NB4 (cell line): ENCODE measurements around the gene PLEKHJ1.

Experiments used
- POLR2A ChIP-seq: IDR thresholded peaks from 2 replicates; pipeline ENCODE4 v1.6.1; 2011; ENCODE audit warnings: mild to moderate bottlenecking; ENCODE audit not compliant: insufficient read length; ENCODE audit errors: extremely low read depth
- TF ChIP-seq, protein P1 (sequence below): IDR thresholded peaks from one replicate; pipeline ENCODE4 v1.5.1; 2012; ENCODE audit warnings: low read depth, low read length

DNA sequence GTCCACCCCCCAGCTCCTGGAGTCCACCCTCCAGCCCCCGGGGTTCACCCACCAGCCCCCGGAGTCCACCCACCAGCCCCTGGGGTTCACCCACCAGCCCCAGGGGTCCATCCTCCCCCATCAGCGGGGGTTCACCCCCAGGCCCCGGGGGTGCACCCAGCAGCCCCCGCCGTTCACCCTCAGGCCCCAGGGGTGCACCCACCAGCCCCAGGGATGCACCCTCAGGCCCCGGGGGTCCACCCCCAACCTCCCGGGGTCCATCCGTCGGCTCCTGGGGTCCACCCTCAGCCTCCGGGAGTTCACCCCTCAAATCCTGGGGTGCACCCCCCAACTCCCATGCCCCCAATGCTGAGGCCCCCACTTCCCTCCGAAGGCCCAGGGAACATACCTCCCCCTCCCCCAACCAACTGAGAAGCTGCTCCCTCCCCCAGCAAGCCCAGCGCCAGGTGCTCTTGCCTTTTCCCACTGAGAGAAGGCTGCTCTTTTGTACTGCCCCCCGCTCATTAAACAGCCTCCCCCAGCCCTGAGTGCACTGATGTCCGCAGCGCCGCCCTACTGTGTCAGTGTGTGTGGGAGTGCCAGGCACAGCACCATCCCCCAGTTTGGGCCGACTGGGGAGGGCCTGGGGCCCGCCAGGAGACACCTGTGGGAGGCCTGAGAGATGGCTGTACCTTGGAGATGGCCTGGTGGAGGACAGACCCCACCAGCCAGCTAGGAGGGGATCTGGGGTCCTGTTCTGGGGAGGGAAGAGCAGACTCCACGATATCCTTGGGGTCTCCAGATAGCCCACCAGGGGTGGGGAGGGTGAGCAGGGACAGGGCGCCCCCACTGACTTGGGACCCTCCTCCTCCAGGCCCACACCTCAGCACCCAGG is 12.2 kb upstream of the PLEKHJ1 start:
- TF ChIP-seq, protein P1, sequence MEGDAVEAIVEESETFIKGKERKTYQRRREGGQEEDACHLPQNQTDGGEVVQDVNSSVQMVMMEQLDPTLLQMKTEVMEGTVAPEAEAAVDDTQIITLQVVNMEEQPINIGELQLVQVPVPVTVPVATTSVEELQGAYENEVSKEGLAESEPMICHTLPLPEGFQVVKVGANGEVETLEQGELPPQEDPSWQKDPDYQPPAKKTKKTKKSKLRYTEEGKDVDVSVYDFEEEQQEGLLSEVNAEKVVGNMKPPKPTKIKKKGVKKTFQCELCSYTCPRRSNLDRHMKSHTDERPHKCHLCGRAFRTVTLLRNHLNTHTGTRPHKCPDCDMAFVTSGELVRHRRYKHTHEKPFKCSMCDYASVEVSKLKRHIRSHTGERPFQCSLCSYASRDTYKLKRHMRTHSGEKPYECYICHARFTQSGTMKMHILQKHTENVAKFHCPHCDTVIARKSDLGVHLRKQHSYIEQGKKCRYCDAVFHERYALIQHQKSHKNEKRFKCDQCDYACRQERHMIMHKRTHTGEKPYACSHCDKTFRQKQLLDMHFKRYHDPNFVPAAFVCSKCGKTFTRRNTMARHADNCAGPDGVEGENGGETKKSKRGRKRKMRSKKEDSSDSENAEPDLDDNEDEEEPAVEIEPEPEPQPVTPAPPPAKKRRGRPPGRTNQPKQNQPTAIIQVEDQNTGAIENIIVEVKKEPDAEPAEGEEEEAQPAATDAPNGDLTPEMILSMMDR, result no peak
- no peak for TF ChIP-seq POLR2A
